ENCODE measurements around the gene DYNC2I2.
"Not testable (repeated sequence)": the region's sequence is repeated elsewhere in the genome, so short reads cannot be mapped to it uniquely, and the experiment has no call there.

Gene DYNC2I2

GRCh38 chr9:128593856-128594255 lies 62.8 kb downstream of the DYNC2I2 start:
- H3K27me3 ChIP-seq, result no peaks in the 10 kb centered on the region
- H3K36me3 ChIP-seq, result peaks cover 89% of the 10 kb centered on the region
- peaks cover 0 to 3% of the 10 kb centered on the region in 2 experiments for H3K4me1 ChIP-seq (ENCODE audit: control insufficient read depth in 1 of 2, insufficient read depth in 1 of 2, low read depth in 1 of 2, low read length in 1 of 2)
- H3K9me3 ChIP-seq, result no peaks in the 10 kb centered on the region
- no peak overlapping the region for H3K4me3 ChIP-seq (ENCODE audit: low read depth in 1 of 2, low read length in 1 of 2)
- no peak for TF ChIP-seq CTCF (IDR thresholded peaks at IDR 0.05)
- no peak overlapping the region for H3K27ac ChIP-seq

GRCh38 chr9:128593039-128593438 lies 63.6 kb downstream of the DYNC2I2 start:
- Histone ChIP-seq H3K36me3 (peaks cover 88% of the 10 kb centered on the region), H3K4me3 (ENCODE audit: low read depth in 1 of 2, low read length in 1 of 2) (no peak overlapping the region), H3K27ac (no peak overlapping the region), H3K9me3 (no peaks in the 10 kb centered on the region), H3K4me1 (ENCODE audit: control insufficient read depth in 1 of 2, insufficient read depth in 1 of 2, low read depth in 1 of 2, low read length in 1 of 2) (peaks cover 0 to 3% of the 10 kb centered on the region in 2 experiments), H3K27me3 (no peaks in the 10 kb centered on the region)
- no peak for TF ChIP-seq CTCF (IDR thresholded peaks at IDR 0.05)

- Histone ChIP-seq H3K9me3 (no peaks in the 10 kb centered on the region), H3K27me3 (no peaks in the 10 kb centered on the region), H3K27ac (no peak overlapping the region), H3K4me1 (ENCODE audit: control insufficient read depth in 1 of 2, insufficient read depth in 1 of 2, low read depth in 1 of 2, low read length in 1 of 2) (no peaks in the 10 kb centered on the region), H3K4me3 (ENCODE audit: low read depth in 1 of 2, low read length in 1 of 2) (no peak overlapping the region), H3K36me3 (peaks cover 99% of the 10 kb centered on the region)
- TF ChIP-seq CTCF (IDR thresholded peaks at IDR 0.05), result no peak
Observed at GRCh38 chr9:128588581-128589233, 67.9 kb downstream of the DYNC2I2 start.

- H3K36me3 ChIP-seq, result peaks cover 99% of the 10 kb centered on the region
- H3K27me3 ChIP-seq, result no peaks in the 10 kb centered on the region
- no peak for TF ChIP-seq CTCF (IDR thresholded peaks at IDR 0.05)
- H3K27ac ChIP-seq, result no peak overlapping the region
- H3K9me3 ChIP-seq, result no peaks in the 10 kb centered on the region
- H3K4me1 ChIP-seq (ENCODE audit: control insufficient read depth in 1 of 2, insufficient read depth in 1 of 2, low read depth in 1 of 2, low read length in 1 of 2), result no peaks in the 10 kb centered on the region
- no peak overlapping the region for H3K4me3 ChIP-seq (ENCODE audit: low read depth in 1 of 2, low read length in 1 of 2)
Observed at GRCh38 chr9:128587453-128587852, 69.2 kb downstream of the DYNC2I2 start.

- H3K4me1 ChIP-seq (ENCODE audit: control insufficient read depth in 1 of 2, insufficient read depth in 1 of 2, low read depth in 1 of 2, low read length in 1 of 2); H3K27me3 ChIP-seq; H3K9me3 ChIP-seq; H3K4me3 ChIP-seq (ENCODE audit: low read depth in 1 of 2, low read length in 1 of 2); H3K27ac ChIP-seq: not testable (repeated sequence)
- H3K36me3 ChIP-seq, result peaks cover 99% of the 10 kb centered on the region
Observed at GRCh38 chr9:128586934-128587333, 69.7 kb downstream of the DYNC2I2 start.

- not testable (repeated sequence) for H3K9me3 ChIP-seq; H3K27ac ChIP-seq; H3K4me3 ChIP-seq (ENCODE audit: low read depth in 1 of 2, low read length in 1 of 2); H3K4me1 ChIP-seq (ENCODE audit: control insufficient read depth in 1 of 2, insufficient read depth in 1 of 2, low read depth in 1 of 2, low read length in 1 of 2); H3K27me3 ChIP-seq
- H3K36me3 ChIP-seq, result peaks cover 99% of the 10 kb centered on the region
Observed at GRCh38 chr9:128585155-128585554, 71.5 kb downstream of the DYNC2I2 start.
